Activated T-cell treated with anti-CD3 and anti-CD28 coated beads for 4 hours (primary cell): Measurements from ENCODE around the gene TNFRSF18.
A peak's percentile ranks its signal among the peaks of the same experiment; 100 is the strongest.

Source experiments
- DNase-seq: peaks from one replicate; pipeline ENCODE4 v3.0.0-alpha.2; 2020

The TNFRSF18 gene

GRCh38 chr1:1210726-1211540 is 4.5 kb upstream of the TNFRSF18 start:
- DNase-seq, result no peak

- peak; percentile 55 for DNase-seq
Observed at GRCh38 chr1:1208713-1209433, 2.5 kb upstream of the TNFRSF18 start.

- no peak for DNase-seq
Observed at GRCh38 chr1:1207571-1207892, 1.1 kb upstream of the TNFRSF18 start.

GRCh38 chr1:1206966-1207531 is 657 bp upstream of the TNFRSF18 start:
- no peak for DNase-seq

GRCh38 chr1:1205769-1206375 is 520 bp downstream of the TNFRSF18 start:
- DNase-seq, result no peak

- no peak for DNase-seq
Observed at GRCh38 chr1:1204998-1205768, 1.2 kb downstream of the TNFRSF18 start.

- DNase-seq, result no peak
Observed at GRCh38 chr1:1204425-1204920, 1.9 kb downstream of the TNFRSF18 start.

- no peak for DNase-seq
Observed at GRCh38 chr1:1203561-1204424, 2.6 kb downstream of the TNFRSF18 start.

GRCh38 chr1:1202831-1203560 is 3.4 kb downstream of the TNFRSF18 start:
- no peak for DNase-seq

- DNase-seq, result peak; percentile 93
Observed at GRCh38 chr1:1200876-1201810, 5.2 kb downstream of the TNFRSF18 start.

GRCh38 chr1:1199961-1200875 is 6.2 kb downstream of the TNFRSF18 start:
- DNase-seq, result no peak

GRCh38 chr1:1199141-1199960 is 7.0 kb downstream of the TNFRSF18 start:
- DNase-seq, result no peak

- no peak for DNase-seq
Observed at GRCh38 chr1:1198423-1199140, 7.8 kb downstream of the TNFRSF18 start.

- no peak for DNase-seq
Observed at GRCh38 chr1:1197551-1198422, 8.6 kb downstream of the TNFRSF18 start.

GRCh38 chr1:1197188-1197500 is 9.2 kb downstream of the TNFRSF18 start:
- DNase-seq, result no peak
